ENCODE measurements around the gene FCMR. TPM values are rescaled to one million over a fixed set of nuclear protein-coding genes. Genes with fewer than 3 reads are reported as not detected.
A peak's percentile ranks its signal among the peaks of the same experiment; 100 is the strongest.

Gene FCMR
- total and polyA plus RNA-seq, 10 donors = 136 to 269 (median 235) TPM

GRCh38 chr1:206891412-206891811, 30.3 kb downstream of the FCMR start:
- intact Hi-C loops (cut with DNase I; ENCODE audit: low total_unique reads) = no loop called here
- Histone ChIP-seq H3K4me1 (peaks cover 0 to 25% (median 8%) of the 10 kb centered on the region in 6 donors), H3K27ac (peak overlapping the region in 5 of 8 donors; percentile 42 to 73 (median 66)), H3K27me3 (replicated peaks in 1 of 7) (no peaks in the 10 kb centered on the region), H3K9me3 (no peaks in the 10 kb centered on the region), H3K36me3 (no peaks in the 10 kb centered on the region), H3K4me3 (no peak overlapping the region)
- WGBS, 5 donors = 54 to 100% (median 86%) methylated on average over 1 of the region's 1 CpG
- no peak for TF ChIP-seq POLR2AphosphoS5 (IDR thresholded peaks at IDR 0.05)
- TF ChIP-seq POLR2A (IDR thresholded peaks at IDR 0.05) = no peak
- TF ChIP-seq CTCF (IDR thresholded peaks at IDR 0.05 in 8 of 11, conservative IDR thresholded peaks at IDR 0.05 in 3 of 11) = no peak
- DNase-seq = no peak

GRCh38 chr1:206890125-206891060, 31.3 kb downstream of the FCMR start:
- H3K4me3 ChIP-seq = no peak overlapping the region
- DNase-seq = no peak
- no peaks in the 10 kb centered on the region for H3K9me3 ChIP-seq
- intact Hi-C loops (cut with DNase I; ENCODE audit: low total_unique reads) = no loop called here
- peak overlapping the region in 7 of 8 donors; percentile 42 to 73 (median 66) for H3K27ac ChIP-seq
- H3K27me3 ChIP-seq (replicated peaks in 1 of 7) = no peaks in the 10 kb centered on the region
- H3K4me1 ChIP-seq = peaks cover 0 to 25% (median 8%) of the 10 kb centered on the region in 6 donors
- TF ChIP-seq POLR2AphosphoS5 (IDR thresholded peaks at IDR 0.05) = peak in 2 of 3 donors; percentile 51 to 80
- TF ChIP-seq POLR2A (IDR thresholded peaks at IDR 0.05) = no peak
- no peak for TF ChIP-seq CTCF (IDR thresholded peaks at IDR 0.05 in 8 of 11, conservative IDR thresholded peaks at IDR 0.05 in 3 of 11)
- 39 to 64% (median 50%) methylated on average over 15 of the region's 15 CpGs for WGBS, 5 donors
- H3K36me3 ChIP-seq = no peaks in the 10 kb centered on the region

GRCh38 chr1:206887701-206888100, 34.0 kb downstream of the FCMR start:
- TF ChIP-seq POLR2A (IDR thresholded peaks at IDR 0.05) (no peak), POLR2AphosphoS5 (IDR thresholded peaks at IDR 0.05) (no peak), CTCF (IDR thresholded peaks at IDR 0.05 in 8 of 11, conservative IDR thresholded peaks at IDR 0.05 in 3 of 11) (no peak)
- 69 to 91% (median 87%) methylated on average over 4 of the region's 4 CpGs for WGBS, 5 donors
- intact Hi-C loops (cut with DNase I; ENCODE audit: low total_unique reads) = no loop called here
- H3K36me3 ChIP-seq = no peaks in the 10 kb centered on the region
- H3K27ac ChIP-seq = no peak overlapping the region
- no peak for DNase-seq
- H3K4me3 ChIP-seq = no peak overlapping the region
- H3K4me1 ChIP-seq = peaks cover 0 to 18% (median 8%) of the 10 kb centered on the region in 6 donors
- H3K27me3 ChIP-seq (replicated peaks in 1 of 7) = no peaks in the 10 kb centered on the region
- H3K9me3 ChIP-seq = no peaks in the 10 kb centered on the region

GRCh38 chr1:206886831-206887230, 34.9 kb downstream of the FCMR start:
- TF ChIP-seq POLR2AphosphoS5 (IDR thresholded peaks at IDR 0.05) = no peak
- no peak for TF ChIP-seq POLR2A (IDR thresholded peaks at IDR 0.05)
- TF ChIP-seq CTCF (IDR thresholded peaks at IDR 0.05 in 8 of 11, conservative IDR thresholded peaks at IDR 0.05 in 3 of 11) = no peak
- peaks cover 0 to 18% (median 8%) of the 10 kb centered on the region in 6 donors for H3K4me1 ChIP-seq
- no peak overlapping the region for H3K4me3 ChIP-seq
- DNase-seq = no peak
- 87 to 96% (median 93%) methylated on average over 1 of the region's 1 CpG for WGBS, 5 donors
- intact Hi-C loops (cut with DNase I; ENCODE audit: low total_unique reads) = no loop called here
- no peak overlapping the region for H3K27ac ChIP-seq
- no peaks in the 10 kb centered on the region for H3K9me3 ChIP-seq
- no peaks in the 10 kb centered on the region for H3K36me3 ChIP-seq
- no peaks in the 10 kb centered on the region for H3K27me3 ChIP-seq (replicated peaks in 1 of 7)
